ENCODE results near the gene CSTB.
A peak's percentile ranks its signal among the peaks of the same experiment; 100 is the strongest.

Gene CSTB

DNA sequence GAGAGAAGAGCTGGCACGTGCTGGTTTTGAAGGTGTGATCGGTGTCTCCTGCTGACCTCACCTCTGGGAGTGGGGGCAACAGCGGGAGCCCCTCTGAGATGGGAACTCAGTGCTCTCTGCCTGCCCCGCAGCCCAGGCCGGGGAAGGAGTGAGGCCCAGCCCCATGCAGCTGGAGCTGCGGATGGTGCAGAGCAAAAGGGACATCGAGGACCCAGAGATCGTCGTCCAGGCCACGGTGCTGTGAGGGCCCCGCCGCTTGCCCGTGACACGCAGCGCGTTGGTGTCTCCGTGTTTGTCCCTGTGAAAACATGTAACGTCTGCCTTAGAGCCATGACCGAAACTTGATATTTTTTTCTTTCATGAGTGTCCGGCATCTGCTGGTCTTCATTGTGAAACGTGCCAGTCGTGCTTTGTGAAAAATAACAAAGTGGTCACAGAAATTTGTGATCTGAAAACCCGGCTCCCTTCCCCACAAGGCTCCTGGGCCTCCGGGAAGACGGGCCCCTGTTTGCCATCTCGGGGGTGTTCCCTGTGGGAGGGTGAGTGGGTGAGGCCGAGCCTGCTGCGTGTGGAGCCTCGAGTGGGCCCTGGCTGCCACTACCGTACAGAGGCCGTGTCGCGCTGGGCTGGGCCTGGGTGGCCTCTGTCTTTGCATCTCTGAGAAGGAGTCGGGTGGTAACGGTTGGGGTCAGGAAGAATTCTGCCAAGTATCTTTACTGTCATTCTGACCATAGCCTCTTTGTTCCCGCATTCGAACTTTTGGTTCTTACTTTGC, 20.1 kb downstream of the CSTB start:
- DNase-seq = no peak
- intact Hi-C loops (cut with DNase I) = no loop called here

GRCh38 chr21:43754948-43755781, 20.9 kb downstream of the CSTB start:
- intact Hi-C loops (cut with DNase I) = no loop called here
- DNase-seq = no peak

GRCh38 chr21:43753439-43753799, 22.7 kb downstream of the CSTB start:
- no peak for DNase-seq
- intact Hi-C loops (cut with DNase I) = no loop called here

DNA sequence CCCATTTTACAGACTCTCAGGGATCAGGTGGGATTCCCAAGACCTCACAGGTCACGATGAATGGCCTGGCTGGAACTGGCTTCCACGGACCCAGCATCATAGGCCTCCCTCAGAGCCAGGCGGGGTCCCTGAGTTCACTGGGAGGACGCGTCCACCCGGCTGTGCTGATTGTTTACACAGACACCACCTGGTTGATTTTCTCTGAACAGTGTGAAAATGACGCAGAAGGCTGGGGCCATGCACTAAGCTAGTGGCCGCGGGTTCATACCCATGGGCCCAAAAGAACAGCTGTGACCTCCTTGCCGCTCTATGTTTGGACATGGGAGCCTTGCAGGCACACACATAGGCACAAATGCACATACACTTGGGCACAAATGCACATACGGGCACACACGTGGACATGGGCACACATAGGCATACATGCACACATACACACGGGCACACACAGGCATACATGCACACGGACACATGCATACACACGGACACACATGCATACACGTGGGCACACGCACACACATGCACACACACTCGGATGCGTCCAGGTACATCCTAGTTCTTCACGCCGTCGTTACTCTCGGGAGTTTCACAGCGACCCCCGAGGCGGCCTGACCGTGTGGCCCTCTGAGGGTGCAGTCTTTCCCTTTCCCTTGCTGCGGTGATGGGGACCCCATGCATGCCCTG, 23.2 kb downstream of the CSTB start:
- no peak for DNase-seq
- intact Hi-C loops (cut with DNase I) = no loop called here

GRCh38 chr21:43751955-43752591, 24.0 kb downstream of the CSTB start:
- intact Hi-C loops (cut with DNase I) = no loop called here
- no peak for DNase-seq

GRCh38 chr21:43750339-43751033, 25.6 kb downstream of the CSTB start:
- intact Hi-C loops (cut with DNase I) = no loop called here
- no peak for DNase-seq

DNA sequence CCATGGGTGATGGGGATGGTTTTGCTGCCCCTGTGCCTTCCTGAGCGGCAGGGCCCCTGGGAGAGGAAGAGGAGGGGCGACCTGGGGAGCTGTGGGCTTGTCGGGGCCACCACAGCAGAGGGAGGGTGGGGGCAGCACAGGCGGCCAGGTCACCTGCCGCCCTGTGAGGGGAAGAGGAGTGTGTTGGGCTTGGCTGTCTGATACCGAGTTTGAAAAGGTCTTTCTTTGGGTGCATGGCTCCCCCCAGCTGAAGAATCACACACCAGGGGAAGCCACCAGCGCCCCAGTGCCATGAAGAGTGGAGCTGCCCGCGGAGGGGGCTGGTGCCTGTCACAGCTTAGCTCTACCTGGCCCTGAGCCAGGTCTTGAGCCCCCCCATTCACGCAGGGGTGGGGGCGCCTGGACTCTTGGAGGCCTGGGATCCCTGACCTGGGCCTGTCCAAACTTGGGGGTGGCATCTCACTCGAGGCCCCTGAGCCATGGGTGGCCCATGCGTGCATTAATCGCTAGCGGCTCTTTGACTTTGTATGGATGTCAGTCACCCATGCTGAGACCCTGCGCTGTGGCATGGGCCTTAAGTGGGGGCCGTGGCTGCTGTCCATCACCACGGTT, 26.4 kb downstream of the CSTB start:
- no peak for DNase-seq
- intact Hi-C loops (cut with DNase I) = no loop called here

DNA sequence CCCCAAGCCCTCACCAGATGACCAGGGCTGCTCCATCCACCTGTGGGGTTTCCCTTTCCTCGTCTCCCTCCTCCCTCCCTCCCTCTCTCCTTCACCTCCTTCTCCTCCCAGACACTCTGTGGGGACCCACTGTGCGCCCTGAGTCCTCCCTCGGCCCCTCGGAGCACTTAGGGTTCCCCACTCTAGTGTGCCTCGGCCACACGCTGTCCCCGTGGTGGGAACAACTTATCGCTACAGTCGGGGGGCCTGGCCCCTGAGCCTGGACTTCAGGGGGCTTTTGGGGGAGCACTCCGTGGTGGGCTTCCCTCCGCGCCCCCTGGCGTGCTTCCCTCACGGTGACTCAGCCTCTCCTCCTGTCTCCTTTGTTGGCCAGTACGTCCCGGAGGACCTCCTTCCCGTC, 27.5 kb downstream of the CSTB start:
- DNase-seq = no peak
- intact Hi-C loops (cut with DNase I) = no loop called here

- DNase-seq = no peak
- intact Hi-C loops (cut with DNase I) = no loop called here
Observed at GRCh38 chr21:43745772-43746517, 30.2 kb downstream of the CSTB start.

DNA sequence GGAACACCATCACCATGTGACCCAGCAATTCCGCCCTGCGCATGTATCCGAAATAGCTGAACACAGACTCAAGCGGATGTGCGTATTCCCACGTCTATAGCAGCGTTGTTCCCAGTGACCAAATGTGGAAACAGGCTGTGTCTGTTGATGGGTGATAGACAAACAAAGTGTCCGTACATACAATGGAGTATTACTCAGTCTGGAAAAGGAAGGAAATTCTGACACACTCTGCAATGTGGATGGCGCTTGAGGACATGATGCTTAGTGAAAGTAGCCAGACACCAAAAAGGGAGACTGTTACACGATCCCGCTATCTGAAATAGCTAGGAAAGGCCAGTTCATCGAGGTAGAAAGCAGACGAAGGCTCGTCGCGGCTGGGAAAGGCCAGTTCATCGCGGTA, 31.4 kb downstream of the CSTB start:
- no peak for DNase-seq
- intact Hi-C loops (cut with DNase I) = no loop called here

GRCh38 chr21:43743947-43744346, 32.2 kb downstream of the CSTB start:
- intact Hi-C loops (cut with DNase I) = no loop called here
- DNase-seq = no peak

DNA sequence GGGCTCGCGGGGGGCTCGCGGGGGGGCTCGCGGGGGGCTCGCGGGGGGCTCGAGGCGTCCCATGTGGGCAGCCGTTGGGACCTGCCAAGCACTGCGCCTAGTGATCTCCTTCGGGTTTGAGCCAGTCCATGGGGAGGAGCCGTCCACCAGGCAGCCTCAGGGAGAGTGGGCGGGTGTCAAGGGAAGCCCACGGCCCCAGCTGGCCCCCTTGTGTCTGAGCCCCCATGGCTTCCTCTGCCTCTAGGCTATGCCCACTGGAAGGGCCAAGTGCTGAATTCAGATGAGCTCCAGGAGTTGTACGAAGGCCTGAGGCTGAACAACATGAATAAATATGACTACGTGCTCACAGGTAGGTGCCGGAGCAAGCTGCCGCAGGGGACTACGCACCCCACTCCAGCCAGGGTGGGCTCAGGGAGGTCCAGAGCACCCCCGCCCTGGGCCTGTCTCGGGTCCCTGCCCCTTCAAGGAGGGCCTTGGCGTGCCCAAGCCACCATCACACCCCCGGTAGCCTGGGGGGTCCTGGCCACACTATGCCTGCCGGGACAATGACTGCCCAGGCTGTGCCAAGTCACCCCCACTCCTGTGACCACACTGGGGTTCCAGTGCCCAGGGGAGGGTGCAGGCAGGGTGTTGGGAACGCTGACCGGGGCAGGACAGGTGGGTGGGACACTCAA, 34.5 kb downstream of the CSTB start:
- intact Hi-C loops (cut with DNase I) = no loop called here
- DNase-seq = no peak

DNA sequence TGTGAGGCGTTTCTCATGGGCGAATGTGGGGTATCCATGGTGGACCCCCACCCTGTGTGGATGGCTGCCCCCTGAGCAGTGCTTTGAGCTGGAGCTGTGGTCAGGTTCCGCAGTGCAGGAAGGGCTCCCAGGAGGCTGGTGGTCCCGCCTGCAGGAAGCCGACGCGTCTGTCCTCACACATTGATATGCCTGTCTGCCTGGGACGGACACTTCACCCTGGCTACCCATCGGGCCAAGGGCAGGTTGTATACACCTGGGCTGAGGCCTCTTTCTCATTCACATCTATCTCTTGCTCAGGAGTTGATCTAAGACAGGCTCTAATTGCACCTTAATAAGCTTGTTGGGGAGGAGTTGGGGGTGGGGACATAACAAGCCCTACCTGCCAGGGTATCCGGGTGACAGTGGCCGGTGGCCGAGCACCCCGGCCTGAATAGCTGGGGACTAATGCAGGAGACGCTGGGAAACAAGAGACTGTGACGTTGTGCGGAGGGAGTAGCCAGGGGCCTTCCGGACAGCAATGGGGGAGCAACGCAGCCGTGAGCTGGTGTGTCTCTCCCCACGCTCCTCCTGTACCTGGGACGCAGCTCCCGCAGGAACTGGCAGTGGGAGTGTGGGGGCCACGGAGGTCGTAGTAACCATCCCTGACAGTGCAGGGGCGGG, 35.5 kb downstream of the CSTB start:
- peak in 6 of 10 donors; percentile 38 to 92 (median 74) for DNase-seq
- intact Hi-C loops (cut with DNase I) = no loop called here

DNA sequence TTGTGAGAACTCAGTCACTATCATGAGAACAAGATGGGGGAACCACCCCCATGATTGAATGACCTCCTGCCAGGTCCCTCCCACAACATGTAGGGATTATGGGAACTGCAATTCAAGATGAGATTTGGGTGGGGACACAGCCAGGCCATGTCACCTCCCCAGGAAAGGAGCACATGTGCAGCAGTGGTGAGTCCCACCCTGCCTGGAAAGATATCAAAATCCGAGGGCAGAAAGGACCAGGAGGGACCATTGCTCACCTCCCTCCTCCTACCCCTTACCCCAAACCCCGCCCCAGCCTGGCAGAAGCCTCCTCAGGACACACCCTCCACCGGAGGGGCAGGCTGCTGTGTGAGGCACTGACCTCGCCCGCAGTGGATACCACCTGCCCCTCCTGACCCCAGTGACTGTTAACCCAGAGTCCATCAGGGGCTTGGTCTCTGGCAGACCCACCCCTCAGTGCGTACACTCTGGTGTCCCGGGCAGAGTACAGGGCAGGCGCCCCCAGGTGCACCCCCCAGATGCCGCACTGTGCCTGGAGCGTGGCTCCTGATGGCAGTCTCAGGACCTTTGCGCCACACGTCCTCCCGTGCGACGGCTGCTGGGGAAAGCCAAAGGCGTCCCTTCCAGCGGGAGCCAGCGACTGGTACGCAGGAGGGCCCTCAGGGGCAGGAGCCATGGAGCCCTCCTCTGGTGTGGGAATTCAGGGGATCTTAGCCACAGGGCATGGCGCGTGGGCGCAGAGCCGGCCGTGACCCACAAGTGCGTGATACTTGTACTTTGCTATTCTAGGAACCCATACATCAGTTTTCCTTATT, 36.3 kb downstream of the CSTB start:
- DNase-seq = no peak

GRCh38 chr21:43737158-43737950, 38.8 kb downstream of the CSTB start:
- DNase-seq = peak in 1 of 10 donors; percentile 75
- intact Hi-C loops (cut with DNase I) = no loop called here

More for the DNA sequence above, 36.3 kb downstream of the CSTB start:
- intact Hi-C loops (cut with DNase I) = no loop called here

- intact Hi-C loops (cut with DNase I) = no loop called here
- peak in 1 of 10 donors; percentile 81 for DNase-seq
Observed at GRCh38 chr21:43736224-43736883, 39.8 kb downstream of the CSTB start.
